ENCODE results near the gene KIF6. TPM values are rescaled to one million over a fixed set of nuclear protein-coding genes. Genes with fewer than 3 reads are reported as not detected.
A peak's percentile ranks its signal among the peaks of the same experiment; 100 is the strongest.

KIF6 gene
- total and polyA plus RNA-seq, 11 donors: 0.06 to 0.77 (median 0.48) TPM

DNA sequence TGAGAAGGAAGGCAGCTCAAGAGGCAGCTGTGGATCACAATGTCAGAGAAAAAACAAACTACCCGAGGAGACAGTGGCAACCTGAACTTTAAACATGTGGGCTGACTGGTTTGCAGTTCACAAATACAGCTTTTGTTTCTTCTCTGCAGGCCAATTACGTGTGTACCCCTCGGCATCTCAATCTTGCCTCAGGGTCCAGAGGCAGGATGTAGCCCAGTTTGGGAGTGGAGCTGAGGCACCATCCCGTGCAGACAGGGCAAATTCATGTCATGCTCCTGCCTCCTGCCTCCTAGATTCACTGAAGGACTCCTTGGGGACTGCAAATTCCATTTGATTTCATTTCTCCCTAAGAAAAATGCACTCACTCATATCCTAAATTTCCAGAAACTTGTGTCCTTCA lies 308.5 kb downstream of the KIF6 start:
- Histone ChIP-seq H3K27me3 (no peaks in the 10 kb centered on the region), H3K36me3 (no peaks in the 10 kb centered on the region), H3K27ac (peak overlapping the region in 1 of 12 donors; percentile 26), H3K4me3 (no peak overlapping the region), H3K9me3 (no peaks in the 10 kb centered on the region), H3K4me1 (peaks cover 0 to 24% (median 3%) of the 10 kb centered on the region in 12 donors)
- 51 to 64% (median 61%) methylated on average over 4 of the region's 4 CpGs for WGBS, 4 donors
- TF ChIP-seq POLR2A (IDR thresholded peaks at IDR 0.05): no peak
- TF ChIP-seq, protein P1, sequence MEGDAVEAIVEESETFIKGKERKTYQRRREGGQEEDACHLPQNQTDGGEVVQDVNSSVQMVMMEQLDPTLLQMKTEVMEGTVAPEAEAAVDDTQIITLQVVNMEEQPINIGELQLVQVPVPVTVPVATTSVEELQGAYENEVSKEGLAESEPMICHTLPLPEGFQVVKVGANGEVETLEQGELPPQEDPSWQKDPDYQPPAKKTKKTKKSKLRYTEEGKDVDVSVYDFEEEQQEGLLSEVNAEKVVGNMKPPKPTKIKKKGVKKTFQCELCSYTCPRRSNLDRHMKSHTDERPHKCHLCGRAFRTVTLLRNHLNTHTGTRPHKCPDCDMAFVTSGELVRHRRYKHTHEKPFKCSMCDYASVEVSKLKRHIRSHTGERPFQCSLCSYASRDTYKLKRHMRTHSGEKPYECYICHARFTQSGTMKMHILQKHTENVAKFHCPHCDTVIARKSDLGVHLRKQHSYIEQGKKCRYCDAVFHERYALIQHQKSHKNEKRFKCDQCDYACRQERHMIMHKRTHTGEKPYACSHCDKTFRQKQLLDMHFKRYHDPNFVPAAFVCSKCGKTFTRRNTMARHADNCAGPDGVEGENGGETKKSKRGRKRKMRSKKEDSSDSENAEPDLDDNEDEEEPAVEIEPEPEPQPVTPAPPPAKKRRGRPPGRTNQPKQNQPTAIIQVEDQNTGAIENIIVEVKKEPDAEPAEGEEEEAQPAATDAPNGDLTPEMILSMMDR (IDR thresholded peaks at IDR 0.05): no peak
- no peak for DNase-seq
- intact Hi-C loops (cut with DNase I): no loop called here
- no peak for ATAC-seq

DNA sequence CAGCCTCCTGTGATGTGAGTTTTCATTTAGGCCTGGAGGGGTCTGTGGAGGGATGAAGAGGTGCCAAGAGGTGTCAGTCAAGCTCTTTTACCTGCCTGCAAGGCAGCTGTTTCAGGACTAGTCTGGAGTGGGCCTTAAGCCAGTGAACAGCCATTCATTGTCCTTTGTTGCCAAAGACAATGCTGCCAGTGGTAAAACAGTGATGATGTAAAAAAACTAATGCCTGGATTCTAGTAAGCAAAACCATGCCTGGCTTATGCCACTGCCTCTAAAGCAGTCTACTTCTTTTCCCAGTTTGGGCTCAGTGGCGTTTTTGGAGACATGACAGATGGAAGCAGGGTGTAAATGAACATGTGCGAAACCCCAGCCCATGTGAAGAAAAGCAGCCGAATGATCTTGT lies 309.2 kb downstream of the KIF6 start:
- ATAC-seq (no peak), DNase-seq (no peak)
- 78 to 89% (median 83%) methylated on average over 3 of the region's 3 CpGs for WGBS, 4 donors
- Histone ChIP-seq H3K9me3 (no peaks in the 10 kb centered on the region), H3K27ac (peak overlapping the region in 1 of 12 donors; percentile 26), H3K4me1 (peaks cover 0 to 17% (median 0%) of the 10 kb centered on the region in 12 donors), H3K4me3 (no peak overlapping the region), H3K27me3 (no peaks in the 10 kb centered on the region), H3K36me3 (no peaks in the 10 kb centered on the region)
- TF ChIP-seq, protein P1 (IDR thresholded peaks at IDR 0.05): no peak
- TF ChIP-seq POLR2A (IDR thresholded peaks at IDR 0.05): no peak
- intact Hi-C loops (cut with DNase I): no loop called here

DNA sequence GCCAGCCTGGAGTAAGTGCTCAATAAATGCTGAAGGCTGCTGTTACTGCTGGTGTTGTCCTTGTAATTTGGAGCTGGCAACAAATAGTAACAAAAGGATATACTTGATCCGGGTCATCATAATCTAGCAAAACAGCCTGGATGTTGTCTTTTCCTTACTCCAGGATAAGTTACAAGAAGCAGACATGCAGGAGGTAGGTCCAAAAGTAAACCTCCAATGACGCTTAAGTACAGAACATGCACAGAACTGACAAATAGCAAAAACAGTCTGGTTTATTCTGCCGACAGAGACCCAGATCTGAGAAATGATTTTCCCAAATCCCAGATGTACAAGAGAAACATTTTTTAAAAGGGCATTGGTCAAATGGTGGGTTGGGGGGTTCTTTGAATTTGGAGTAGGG lies 309.7 kb downstream of the KIF6 start:
- WGBS, 4 donors: 79 to 88% (median 86%) methylated on average over 3 of the region's 3 CpGs
- TF ChIP-seq POLR2A (IDR thresholded peaks at IDR 0.05): no peak
- TF ChIP-seq, protein P1 (IDR thresholded peaks at IDR 0.05): no peak
- no peak for DNase-seq
- Histone ChIP-seq H3K27me3 (no peaks in the 10 kb centered on the region), H3K4me3 (no peak overlapping the region), H3K9me3 (no peaks in the 10 kb centered on the region), H3K4me1 (peaks cover 0 to 12% (median 0%) of the 10 kb centered on the region in 12 donors), H3K27ac (peak overlapping the region in 1 of 12 donors; percentile 26), H3K36me3 (no peaks in the 10 kb centered on the region)
- intact Hi-C loops (cut with DNase I): no loop called here
- no peak for ATAC-seq

DNA sequence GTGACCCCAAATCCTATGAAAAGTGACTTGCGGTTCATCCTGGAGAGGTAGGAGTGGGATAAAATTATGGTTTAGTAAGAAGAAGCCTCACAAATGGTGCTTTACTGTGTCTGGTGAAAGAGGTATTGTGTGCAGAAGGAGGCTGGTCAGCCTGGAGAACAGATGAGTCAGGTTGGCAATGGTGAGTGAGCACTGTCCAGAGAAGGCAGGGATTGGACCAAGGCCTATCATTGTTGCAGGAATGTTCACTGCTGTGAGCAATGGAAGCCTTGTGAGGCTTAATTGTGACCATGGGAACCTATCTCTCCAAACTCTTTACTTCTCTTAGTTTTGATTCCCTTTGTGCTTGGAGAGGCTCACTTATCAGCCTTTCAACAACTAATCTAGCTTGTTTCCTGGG lies 313.7 kb downstream of the KIF6 start:
- Histone ChIP-seq H3K27ac (no peak overlapping the region), H3K4me3 (no peak overlapping the region), H3K36me3 (no peaks in the 10 kb centered on the region), H3K4me1 (no peaks in the 10 kb centered on the region), H3K9me3 (no peaks in the 10 kb centered on the region), H3K27me3 (no peaks in the 10 kb centered on the region)
- intact Hi-C loops (cut with DNase I): no loop called here
- 96 to 98% (median 96%) methylated on average over 1 of the region's 1 CpG for whole genome bisulfite sequencing, 4 donors
- ATAC-seq: peak; percentile 68 to 82 (median 76)
- TF ChIP-seq, protein P1 (IDR thresholded peaks at IDR 0.05): no peak
- no peak for TF ChIP-seq POLR2A (IDR thresholded peaks at IDR 0.05)
- DNase-seq: no peak
